Left ventricle myocardium inferior (tissue), 1 donor: Measurements from ENCODE around the gene CDH4. TPM values are rescaled to one million over a fixed set of nuclear protein-coding genes. Genes with fewer than 3 reads are reported as not detected.

ENCODE experiments used
- DNase-seq: peaks from one replicate; pipeline ENCODE4 v3.0.0-alpha.2; 2020
- H3K27ac ChIP-seq: fragments of 200-600 bp; replicated peaks from 2 replicates; pipeline ENCODE4 v1.8.0; 2021
- H3K27me3 ChIP-seq: fragments of 200-600 bp; 2 replicates; pipeline ENCODE4 v1.8.0; 2021; ENCODE audit warnings: low read depth
- H3K36me3 ChIP-seq: fragments of 200-600 bp; 2 replicates; pipeline ENCODE4 v1.8.0; 2021
- H3K4me1 ChIP-seq: fragments of 200-600 bp; 2 replicates; pipeline ENCODE4 v1.8.0; 2021
- H3K4me3 ChIP-seq: fragments of 200-600 bp; 2 replicates; pipeline ENCODE4 v1.8.0; 2021; ENCODE audit warnings: mild to moderate bottlenecking, moderate library complexity
- H3K9me3 ChIP-seq: fragments of 200-600 bp; replicated peaks from 2 replicates; pipeline ENCODE4 v1.8.0; 2021
- CTCF ChIP-seq: fragments of 200-600 bp; IDR thresholded peaks from 2 replicates; pipeline ENCODE4 v1.8.0; 2021; ENCODE audit warnings: antibody characterized with exemption, mild to moderate bottlenecking, borderline replicate concordance
- intact Hi-C: fragments of 100-400 bp; cut with micrococcal nuclease; formaldehyde crosslinking; loops from one replicate; pipeline ENCODE4 v1.11.0; 2022
- total RNA-seq: library from RNA; stranded (reverse); fragmentation: NEBNext Ultra II Directional; extraction: Animal tissue kit (Norgen Biotek cat#: 25700); gene quantifications from one replicate; pipeline ENCODE4 v1.2.1, GENCODE V29; 2021
- donor health status: DM: no; HTN: yes; CAD: no; lungs with severe emphysema.

The CDH4 gene
- total RNA-seq, 1 donor from 2014 or later, result 0.05 TPM

GRCh38 chr20:61664556-61665320 lies 412.7 kb downstream of the CDH4 start:
- H3K27ac ChIP-seq, result no peak overlapping the region
- DNase-seq, result no peak
- peaks cover 80% of the 10 kb centered on the region for H3K27me3 ChIP-seq

DNA sequence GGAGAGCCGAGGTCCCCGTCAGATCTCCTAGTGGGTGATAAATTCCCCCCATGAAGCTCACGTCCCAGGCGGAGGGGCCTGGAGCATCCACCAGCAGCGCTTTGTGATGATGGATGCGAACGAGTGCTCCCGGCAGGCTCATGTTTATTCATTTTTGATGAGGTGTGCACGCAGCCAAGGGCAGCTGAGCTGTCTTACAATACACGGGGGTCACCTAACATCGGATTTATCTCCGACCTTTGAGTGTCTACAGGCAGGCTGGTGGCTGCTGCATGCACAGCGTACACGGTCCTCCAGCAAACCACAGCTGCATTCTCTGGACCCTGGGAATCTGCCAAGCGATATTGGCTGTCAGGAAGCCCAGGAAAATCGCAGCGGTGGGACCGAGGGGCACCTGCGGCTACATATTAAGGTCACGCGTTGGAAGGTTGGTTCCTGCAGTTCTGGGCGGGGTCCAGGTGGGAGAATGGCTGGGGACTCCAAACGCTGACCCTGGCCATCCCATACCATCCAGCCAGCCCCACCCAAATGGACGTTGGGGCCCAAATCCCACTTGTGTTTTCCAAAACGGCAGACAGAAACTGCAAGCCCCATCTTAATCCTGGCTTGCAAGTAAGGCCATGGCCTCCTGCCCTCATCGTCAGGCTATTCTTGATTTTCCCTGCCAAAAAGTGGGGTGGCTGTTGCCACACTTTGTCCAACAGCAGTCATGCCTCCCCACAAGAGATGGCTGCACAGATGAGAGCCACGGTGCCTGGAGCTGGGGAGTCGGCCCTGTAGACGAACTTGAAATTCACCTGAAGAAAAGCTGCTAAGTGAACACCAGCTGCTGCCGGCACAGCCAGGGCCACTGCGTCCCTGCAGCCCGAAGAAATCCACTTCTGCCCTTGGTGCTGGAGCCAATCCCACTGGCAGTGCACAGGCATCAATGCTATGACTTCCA lies 413.7 kb downstream of the CDH4 start:
- no peaks in the 10 kb centered on the region for H3K9me3 ChIP-seq
- no peaks in the 10 kb centered on the region for H3K4me1 ChIP-seq
- intact Hi-C loops, result no loop called here
- H3K36me3 ChIP-seq, result no peaks in the 10 kb centered on the region
- no peak for TF ChIP-seq CTCF
- DNase-seq, result no peak
- H3K27ac ChIP-seq, result no peak overlapping the region
- H3K27me3 ChIP-seq, result peaks cover 91% of the 10 kb centered on the region
- no peak overlapping the region for H3K4me3 ChIP-seq

More at GRCh38 chr20:61664556-61665320, 412.7 kb downstream of the CDH4 start:
- TF ChIP-seq CTCF, result no peak
- intact Hi-C loops, result no loop called here
- Histone ChIP-seq H3K4me3 (no peak overlapping the region), H3K4me1 (peaks cover 5% of the 10 kb centered on the region), H3K36me3 (no peaks in the 10 kb centered on the region), H3K9me3 (no peaks in the 10 kb centered on the region)

GRCh38 chr20:61666471-61666832 lies 414.4 kb downstream of the CDH4 start:
- H3K27me3 ChIP-seq, result peaks cover 92% of the 10 kb centered on the region
- TF ChIP-seq CTCF, result no peak
- H3K27ac ChIP-seq, result no peak overlapping the region
- intact Hi-C loops, result no loop called here
- no peak for DNase-seq
- H3K4me1 ChIP-seq, result no peaks in the 10 kb centered on the region
- no peaks in the 10 kb centered on the region for H3K9me3 ChIP-seq
- no peak overlapping the region for H3K4me3 ChIP-seq
- H3K36me3 ChIP-seq, result no peaks in the 10 kb centered on the region

DNA sequence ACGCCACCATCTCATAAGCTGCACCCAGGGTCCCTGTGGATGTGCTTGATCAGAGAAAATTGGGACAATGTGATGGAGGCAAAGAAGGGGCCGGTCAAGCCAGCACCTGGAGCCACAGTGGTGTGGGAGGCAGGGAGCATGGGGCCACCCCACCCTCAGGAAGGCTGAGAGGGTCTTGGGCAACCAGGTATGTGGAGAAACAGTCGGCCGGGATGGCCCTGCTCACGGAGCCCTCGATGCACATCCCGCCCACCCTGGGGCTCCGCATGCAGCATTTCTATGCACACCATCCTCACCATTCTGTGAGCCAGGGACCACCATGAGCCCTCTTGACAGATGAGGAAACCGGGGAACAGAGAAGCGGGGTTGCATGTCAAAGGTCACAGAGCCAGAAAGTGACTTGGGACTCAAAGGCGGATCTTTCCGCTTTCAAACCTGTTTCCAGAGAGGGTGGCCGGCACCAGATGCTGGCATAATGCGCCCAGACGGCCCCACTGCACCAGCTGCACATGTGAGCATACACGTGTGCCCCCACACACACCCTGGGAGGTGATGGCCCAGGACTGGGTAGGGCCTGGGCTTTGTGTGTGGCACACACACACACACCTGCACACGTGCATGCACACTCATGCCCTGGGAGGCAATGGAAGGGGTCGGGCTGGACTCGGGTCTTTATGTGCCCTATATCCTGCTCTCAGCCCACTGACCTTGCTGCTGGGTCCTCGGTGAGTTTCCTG lies 415.2 kb downstream of the CDH4 start:
- no peak for DNase-seq
- H3K36me3 ChIP-seq, result no peaks in the 10 kb centered on the region
- no peak for TF ChIP-seq CTCF
- no peaks in the 10 kb centered on the region for H3K9me3 ChIP-seq
- no peak overlapping the region for H3K27ac ChIP-seq
- H3K4me3 ChIP-seq, result no peak overlapping the region
- intact Hi-C loops, result no loop called here
- peaks cover 88% of the 10 kb centered on the region for H3K27me3 ChIP-seq
- H3K4me1 ChIP-seq, result no peaks in the 10 kb centered on the region

- intact Hi-C loops, result no loop called here
- TF ChIP-seq CTCF, result no peak
- Histone ChIP-seq H3K4me3 (no peak overlapping the region), H3K27ac (no peak overlapping the region), H3K36me3 (no peaks in the 10 kb centered on the region), H3K4me1 (no peaks in the 10 kb centered on the region), H3K9me3 (no peaks in the 10 kb centered on the region), H3K27me3 (peaks cover 88% of the 10 kb centered on the region)
- DNase-seq, result no peak
These were observed 416.1 kb downstream of the CDH4 start for GRCh38 chr20:61668065-61668650.
